Limb (tissue), 2 donors: ENCODE results near the gene STRN4.

ENCODE experiments used
- DNase-seq, 2 donors: peaks; one replicate each; pipeline ENCODE4 v3.0.0-alpha.2; 2016; ENCODE audit errors: extremely low spot score in 2 of 2

STRN4 gene

GRCh38 chr19:46745030-46745429 is 1.2 kb downstream of the STRN4 start:
- DNase-seq = no peak

DNA sequence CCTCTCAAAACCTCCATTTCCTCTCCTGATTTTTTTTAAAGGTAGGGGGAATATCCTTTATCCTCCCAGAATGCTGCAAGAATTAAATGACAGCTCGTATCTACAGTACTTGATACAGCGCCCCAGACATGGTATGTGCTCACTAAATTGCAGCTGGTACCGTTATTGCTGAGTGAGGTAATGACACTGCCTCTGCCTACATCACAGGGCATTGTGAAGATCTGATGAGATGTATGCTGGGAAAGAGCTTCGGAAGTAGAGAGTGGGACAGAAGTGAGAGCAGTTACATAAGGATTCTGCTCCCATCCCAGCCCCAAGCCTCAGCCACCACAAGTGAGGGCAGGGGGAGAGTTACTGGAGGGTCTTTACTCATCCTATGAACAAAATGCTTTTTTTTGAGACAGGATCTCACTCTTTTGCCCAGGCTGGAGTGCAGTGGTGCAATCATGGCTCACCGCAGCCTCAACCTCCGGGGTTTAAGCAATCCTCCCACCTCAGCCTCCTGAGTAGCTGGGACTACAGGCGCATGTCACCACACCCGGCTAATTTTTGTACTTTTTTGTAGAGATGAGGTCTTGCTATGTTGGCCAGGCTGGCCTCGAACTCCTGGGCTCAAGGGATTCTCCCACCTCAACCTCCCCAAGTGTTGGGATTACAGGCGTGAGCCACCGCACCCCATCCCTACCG is 2.1 kb downstream of the STRN4 start:
- no peak for DNase-seq

DNA sequence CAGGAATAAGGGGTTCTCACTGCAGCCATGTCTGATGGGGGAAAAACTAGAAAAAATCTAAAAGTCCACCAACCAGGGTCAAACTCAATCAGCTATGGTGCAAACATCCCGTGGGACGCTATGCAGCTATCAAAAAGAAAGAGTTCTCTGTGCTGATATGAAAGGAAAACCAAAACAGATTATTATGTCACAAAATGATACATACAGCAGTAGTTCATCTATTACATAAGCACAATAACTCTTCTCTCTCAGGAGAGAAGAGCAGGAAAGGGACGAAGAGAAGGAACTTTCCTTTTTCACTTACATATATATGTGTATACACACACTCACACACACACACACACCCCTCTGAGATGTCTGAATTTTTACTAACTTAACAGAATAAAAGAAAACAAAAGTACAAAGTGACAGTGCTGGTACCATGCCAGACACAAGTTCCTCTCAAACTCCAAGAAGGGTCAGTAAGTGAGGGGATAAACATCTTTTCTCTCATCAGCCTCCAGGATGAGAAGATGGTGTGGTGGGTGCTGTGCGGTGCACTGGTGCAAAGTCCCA is 3.2 kb downstream of the STRN4 start:
- no peak for DNase-seq

GRCh38 chr19:46741447-46741846 is 4.8 kb downstream of the STRN4 start:
- DNase-seq = no peak

DNA sequence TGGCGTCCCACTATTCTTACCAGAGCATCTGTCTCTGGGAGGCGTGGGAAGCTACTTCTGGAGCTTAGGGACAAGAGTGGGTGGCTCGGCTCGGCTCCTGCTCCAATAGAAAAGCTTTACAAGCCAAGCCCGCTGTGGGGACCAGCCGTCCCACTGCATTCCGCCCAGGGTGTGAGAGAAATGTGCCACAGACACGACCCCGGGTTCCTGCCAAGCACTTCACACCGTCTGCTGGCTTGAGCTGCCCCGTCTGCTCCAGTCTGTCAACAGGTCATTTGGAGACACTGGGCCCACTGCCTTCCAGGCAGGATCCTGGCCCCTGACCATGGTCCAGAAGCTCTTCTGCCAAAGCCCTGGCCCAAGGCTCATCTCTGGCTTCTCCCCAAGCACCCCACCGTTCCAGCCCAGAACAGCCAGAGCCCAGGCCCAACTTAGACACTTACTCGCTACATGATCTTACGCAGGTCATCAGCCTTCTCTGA is 6.9 kb downstream of the STRN4 start:
- no peak for DNase-seq

- no peak for DNase-seq
These were observed 8.5 kb downstream of the STRN4 start for GRCh38 chr19:46737761-46738171.

DNA sequence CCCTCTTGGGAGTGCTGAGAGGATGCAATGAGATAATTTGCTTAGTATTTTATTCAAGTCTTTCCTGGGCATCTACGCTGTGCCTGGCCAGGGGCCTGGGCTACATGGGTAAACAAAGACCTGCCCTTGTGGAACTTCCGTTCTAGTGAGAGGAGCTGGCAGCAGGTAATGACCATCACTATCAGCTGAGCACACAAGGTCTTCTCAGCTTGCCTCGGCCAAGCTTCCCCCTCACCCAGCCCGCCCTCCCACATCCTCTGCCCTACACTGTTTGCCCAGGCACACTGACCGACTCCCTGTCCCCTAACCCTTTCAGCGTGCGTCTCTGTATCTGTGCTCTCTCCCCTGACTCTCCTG is 9.0 kb downstream of the STRN4 start:
- DNase-seq = no peak

DNA sequence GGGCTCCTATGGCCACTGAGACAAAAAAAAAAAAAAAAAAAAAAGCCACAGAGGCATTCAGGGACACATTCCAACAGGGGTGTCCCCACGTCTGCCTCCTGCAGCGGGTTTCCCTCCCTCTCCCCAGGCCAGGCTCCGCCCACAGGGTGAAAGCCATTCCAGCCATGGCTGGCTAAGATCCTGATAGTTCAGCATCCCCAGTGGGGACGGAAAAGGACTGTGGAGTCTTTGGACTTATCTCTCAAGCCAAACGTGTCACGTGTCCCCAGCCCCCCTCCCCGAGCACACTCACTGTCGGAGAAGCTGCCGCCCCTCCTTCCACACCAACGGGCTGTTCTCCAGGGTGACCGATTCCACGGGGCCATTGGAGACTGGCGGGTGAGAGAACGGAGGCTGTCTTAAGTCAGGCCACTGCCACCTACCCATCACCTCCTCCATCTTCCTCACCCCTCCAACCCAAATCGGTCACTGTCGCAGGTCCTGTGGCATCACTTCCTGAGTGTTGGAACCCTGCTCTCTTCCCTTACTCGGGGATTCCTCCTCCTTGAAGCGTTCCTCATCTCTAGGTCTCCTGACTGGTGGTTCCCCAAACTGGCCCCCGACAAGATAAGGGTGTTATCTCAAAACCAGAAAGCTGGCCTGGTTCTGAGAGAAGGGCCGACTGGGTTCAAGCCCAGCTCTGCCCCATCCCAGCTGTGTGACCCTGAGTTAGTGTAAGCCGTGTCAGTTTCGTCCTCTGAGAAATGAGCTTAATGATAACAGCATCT is 9.5 kb downstream of the STRN4 start:
- DNase-seq = no peak

GRCh38 chr19:46733690-46734292 is 12.5 kb downstream of the STRN4 start:
- no peak for DNase-seq

DNA sequence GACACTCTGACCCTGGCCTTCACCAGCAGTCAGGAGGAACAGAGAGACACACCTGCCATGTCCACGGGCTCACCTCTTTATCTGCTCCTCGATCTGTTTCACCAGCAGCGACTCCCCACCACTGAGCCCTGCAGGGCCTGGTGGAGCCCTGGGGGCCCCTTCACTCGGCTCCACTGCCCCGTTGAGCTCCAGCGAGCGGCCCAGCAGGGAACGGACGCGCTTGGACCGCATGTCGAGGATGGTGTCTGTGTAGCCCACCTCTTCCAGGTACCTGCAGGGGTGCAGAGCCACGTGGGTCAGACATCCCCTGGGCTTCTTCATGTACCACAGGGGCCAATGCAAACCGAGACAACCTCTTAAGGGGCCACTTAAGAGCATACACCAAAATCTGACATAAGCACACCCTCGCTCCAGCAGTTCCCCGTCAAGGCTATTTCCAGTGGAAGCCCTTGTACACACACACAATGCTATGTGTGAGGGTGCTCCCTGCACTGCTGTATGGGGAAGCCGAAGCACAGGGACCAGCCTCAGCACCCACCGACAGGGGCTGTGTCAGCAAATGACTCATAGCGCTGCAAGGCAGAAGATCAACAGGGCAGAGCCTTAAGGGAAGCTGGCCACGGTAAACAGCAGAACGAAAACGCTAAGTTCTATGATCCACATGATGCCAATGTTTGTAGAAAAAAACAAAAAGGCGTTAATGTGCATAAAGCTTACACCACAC is 13.1 kb downstream of the STRN4 start:
- no peak for DNase-seq

DNA sequence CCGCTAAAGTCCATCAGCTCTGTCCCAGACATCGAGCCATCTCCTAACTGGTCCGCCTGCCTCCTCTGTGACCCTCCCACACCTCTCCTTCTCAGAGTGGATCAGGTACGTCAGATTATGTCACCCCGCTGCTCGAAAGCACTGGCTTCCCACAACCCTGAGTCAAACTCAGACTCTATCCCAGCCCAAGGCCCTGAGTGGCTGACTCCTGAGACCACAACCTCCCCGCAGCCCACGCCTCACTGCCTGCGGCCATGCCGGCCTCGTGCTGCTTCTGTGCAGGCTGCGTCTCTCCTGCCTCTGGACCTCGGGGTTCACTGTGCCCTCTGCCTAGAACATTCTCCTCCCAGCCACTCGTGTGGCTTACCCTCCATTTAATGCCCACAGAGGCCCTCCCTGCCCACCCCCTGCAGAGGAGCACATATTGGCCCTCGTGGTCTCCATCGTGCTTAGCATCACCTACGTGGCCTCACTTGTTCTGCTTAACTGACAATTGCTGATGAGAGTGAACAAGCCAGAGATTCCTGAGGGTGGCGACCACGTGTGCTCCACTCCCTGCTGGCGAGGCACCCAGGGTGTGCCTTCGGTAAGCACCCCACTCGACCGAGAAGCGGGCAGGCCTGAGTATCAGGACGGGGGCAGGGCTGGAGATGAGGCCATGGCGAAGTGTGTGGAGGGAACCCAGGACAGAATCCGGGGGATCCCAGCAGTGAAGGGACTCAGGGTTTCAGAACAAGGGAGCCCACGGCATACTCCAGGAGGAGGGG is 13.9 kb downstream of the STRN4 start:
- no peak for DNase-seq

- no peak for DNase-seq
These were observed 14.7 kb downstream of the STRN4 start for GRCh38 chr19:46731584-46731983.

GRCh38 chr19:46731007-46731501 is 15.2 kb downstream of the STRN4 start:
- DNase-seq = no peak

GRCh38 chr19:46730595-46730994 is 15.7 kb downstream of the STRN4 start:
- no peak for DNase-seq

- DNase-seq = no peak
These were observed 16.1 kb downstream of the STRN4 start for GRCh38 chr19:46730187-46730586.

- no peak for DNase-seq
These were observed 16.6 kb downstream of the STRN4 start for GRCh38 chr19:46729696-46730095.

DNA sequence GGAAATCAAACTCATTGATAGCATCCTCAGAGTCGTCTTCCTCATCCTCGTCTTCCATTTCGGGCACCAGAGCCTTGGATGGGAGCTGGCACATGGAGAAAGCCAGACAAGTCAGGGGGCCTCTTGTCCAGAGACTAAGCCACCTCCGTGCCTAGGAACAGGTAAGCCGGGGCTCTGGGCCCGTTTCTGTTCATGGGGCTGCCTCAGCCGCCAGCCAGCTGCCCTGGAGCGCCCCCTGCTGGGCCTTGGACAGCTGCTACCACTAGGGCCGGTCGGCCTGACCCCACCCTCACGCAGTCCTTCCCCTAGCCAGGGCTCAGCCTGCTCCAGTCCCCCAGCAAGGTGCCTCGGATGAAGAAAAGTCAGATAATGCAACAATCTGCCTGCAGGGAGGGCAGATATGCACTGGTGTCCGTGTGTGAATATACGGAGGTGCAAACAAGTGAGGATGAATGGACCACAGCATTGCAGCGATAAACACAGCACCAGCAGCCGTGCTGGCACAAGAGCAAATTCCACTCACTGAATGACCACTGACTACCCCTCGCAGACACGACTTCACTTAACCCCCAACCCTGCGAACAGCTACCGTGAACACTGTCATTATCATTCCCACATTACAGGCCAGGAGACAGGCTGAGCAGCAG is 17.4 kb downstream of the STRN4 start:
- peak; percentile 41 to 77 for DNase-seq

DNA sequence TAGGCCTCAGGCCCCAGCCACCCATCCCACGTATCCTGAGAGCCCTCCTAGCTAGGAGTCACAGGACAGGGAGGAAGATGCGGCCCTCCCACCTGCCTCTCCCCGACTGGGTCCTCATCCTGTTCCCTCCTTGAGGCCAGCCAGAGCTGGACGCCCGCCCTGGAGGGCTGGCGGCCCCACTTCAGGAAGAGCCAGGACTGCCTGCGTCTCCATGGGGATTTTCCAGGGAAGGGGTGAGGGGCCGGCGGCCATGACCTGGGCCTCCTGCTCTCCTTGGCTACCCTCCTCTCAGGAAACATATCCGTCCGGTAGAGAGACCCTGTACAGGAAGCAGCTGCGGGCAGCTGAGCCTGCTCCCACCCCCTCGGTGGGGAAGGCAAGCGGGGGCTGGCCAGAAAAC is 18.0 kb downstream of the STRN4 start:
- peak in 1 of 2 donors; percentile 24 for DNase-seq

DNA sequence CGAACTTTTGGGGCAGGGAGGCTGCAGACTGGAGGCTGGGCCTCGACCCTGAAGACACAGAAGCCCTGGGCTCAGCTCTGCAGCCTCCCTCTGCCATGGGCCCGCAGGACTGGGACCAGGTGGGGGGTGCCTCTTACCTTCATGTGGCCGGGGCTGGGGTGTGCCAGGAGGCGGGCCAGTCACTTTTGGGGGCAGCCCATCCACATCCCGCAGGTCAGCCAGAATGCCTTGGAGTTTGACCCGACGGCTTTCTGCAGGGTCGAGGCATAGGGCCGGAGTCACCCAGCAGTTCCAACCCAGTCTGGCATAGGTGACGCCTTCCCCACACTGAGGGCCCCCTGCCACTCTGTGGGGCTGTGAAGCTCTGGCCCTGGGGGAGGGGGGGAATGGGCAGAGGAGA is 18.5 kb downstream of the STRN4 start:
- no peak for DNase-seq

DNA sequence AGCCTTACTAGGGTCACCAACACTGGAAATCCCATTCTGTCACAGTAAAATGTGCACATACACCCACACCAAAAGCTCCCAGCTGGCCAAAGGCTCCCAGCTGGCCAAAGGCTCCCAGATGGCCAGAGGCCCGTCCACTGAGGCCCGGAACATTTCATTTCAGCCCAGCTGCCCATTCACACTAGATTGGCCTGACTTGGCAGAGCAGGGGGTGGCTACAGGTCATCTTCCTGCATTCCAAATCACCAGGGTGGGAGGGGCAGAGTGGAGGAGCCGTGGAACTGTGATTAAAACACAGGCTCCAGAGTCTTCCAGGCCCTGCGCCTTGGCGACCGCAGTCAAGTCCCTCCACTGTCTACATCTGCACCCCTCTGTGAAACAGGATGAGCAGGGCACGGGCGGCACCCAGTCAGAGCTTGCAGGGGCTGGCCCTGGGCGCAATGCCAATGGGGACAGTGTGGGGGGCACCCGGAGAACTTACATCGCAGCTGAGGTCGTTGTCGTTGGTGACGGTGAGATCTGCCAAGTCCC is 19.2 kb downstream of the STRN4 start:
- DNase-seq = peak in 1 of 2 donors; percentile 34
